ENCODE results near the gene COQ5. TPM values are rescaled to one million over a fixed set of nuclear protein-coding genes. Genes with fewer than 3 reads are reported as not detected.

The COQ5 gene
- total RNA-seq, 1 experiment from 2014 or later, result 41.2 TPM

DNA sequence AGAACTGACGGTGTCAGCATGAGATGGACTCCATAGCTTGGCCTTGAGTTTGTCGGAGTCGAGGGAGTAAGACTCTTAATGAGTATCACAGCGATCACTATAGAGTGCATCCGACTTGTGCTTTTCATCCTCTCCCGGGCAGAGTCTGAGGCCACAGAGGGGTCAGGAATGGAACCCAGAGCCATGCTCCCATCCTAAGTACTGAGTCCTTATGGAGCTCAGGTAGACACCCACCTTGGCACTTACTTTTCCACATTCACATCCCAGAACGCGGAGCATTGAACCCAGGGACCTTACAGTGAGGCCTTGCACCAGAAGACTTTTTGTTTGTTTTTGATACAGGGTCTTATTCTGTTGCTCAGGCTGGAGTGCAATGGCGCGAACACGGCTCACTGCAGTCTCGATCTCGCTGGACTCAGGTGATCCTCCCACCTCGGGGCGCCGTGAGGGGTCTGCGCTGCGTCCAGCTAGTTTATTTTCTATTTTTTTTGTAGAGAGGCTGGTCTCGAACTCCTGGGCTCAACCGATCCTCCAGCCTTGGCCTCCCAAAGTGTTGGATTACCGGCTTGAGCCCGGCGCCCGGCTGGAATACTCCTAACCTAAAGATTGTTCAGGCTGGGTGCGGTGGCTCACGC lies 58.7 kb downstream of the COQ5 start:
- TF ChIP-seq EZH2phosphoT487 (IDR thresholded peaks at IDR 0.05; ENCODE audit: borderline replicate concordance, low read length) (no peak), EZH2 (IDR thresholded peaks at IDR 0.05; ENCODE audit: low read length, unreplicated experiment) (no peak)
- TF ChIP-seq, protein P1, sequence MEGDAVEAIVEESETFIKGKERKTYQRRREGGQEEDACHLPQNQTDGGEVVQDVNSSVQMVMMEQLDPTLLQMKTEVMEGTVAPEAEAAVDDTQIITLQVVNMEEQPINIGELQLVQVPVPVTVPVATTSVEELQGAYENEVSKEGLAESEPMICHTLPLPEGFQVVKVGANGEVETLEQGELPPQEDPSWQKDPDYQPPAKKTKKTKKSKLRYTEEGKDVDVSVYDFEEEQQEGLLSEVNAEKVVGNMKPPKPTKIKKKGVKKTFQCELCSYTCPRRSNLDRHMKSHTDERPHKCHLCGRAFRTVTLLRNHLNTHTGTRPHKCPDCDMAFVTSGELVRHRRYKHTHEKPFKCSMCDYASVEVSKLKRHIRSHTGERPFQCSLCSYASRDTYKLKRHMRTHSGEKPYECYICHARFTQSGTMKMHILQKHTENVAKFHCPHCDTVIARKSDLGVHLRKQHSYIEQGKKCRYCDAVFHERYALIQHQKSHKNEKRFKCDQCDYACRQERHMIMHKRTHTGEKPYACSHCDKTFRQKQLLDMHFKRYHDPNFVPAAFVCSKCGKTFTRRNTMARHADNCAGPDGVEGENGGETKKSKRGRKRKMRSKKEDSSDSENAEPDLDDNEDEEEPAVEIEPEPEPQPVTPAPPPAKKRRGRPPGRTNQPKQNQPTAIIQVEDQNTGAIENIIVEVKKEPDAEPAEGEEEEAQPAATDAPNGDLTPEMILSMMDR (conservative IDR thresholded peaks at IDR 0.05; ENCODE audit: low read depth, low read length), result no peak
- Histone ChIP-seq H3K9me2 (replicated peaks; ENCODE audit: low read length) (no peaks in the 10 kb centered on the region), H3K36me3 (ENCODE audit: low read depth, low read length) (peaks cover 12% of the 10 kb centered on the region), H3F3A (ENCODE audit: low read length, unreplicated experiment) (peaks cover 5% of the 10 kb centered on the region), H3K4me1 (ENCODE audit: insufficient read depth, low read length) (peaks cover 40% of the 10 kb centered on the region), H2AFZ (ENCODE audit: low read length) (peak overlapping the region; percentile 86), H3K4me2 (ENCODE audit: low read length) (peak overlapping the region; percentile 95), H4K20me1 (ENCODE audit: low read length) (peaks cover 32% of the 10 kb centered on the region), H3K9me3 (ENCODE audit: low read length) (no peaks in the 10 kb centered on the region), H3K27me3 (ENCODE audit: low read length) (no peaks in the 10 kb centered on the region), H3K27ac (ENCODE audit: low read length) (peak overlapping the region; percentile 7; the same call in 1 of the 2 replicates), H3K4me3 (ENCODE audit: low read length) (peak overlapping the region; percentile 95), H3K9ac (ENCODE audit: low read length) (peak overlapping the region; percentile 87), H3K79me2 (ENCODE audit: low read length) (peaks cover 78% of the 10 kb centered on the region)
- CTCF ChIA-PET, result interaction anchor here (0.6 kb wide), 1 partner anchor 18 kb away, joined by 4 read pairs; no protein-coding TSS in a partner anchor
- ATAC-seq (peak; percentile 11), DNase-seq (peak; percentile 14)
- intact Hi-C loops (cut with micrococcal nuclease), result no loop called here
- POLR2A ChIA-PET (ENCODE audit: unreplicated experiment), result no interaction called here
- BruUV-seq (replicated peaks), result TSS peak; percentile 50

DNA sequence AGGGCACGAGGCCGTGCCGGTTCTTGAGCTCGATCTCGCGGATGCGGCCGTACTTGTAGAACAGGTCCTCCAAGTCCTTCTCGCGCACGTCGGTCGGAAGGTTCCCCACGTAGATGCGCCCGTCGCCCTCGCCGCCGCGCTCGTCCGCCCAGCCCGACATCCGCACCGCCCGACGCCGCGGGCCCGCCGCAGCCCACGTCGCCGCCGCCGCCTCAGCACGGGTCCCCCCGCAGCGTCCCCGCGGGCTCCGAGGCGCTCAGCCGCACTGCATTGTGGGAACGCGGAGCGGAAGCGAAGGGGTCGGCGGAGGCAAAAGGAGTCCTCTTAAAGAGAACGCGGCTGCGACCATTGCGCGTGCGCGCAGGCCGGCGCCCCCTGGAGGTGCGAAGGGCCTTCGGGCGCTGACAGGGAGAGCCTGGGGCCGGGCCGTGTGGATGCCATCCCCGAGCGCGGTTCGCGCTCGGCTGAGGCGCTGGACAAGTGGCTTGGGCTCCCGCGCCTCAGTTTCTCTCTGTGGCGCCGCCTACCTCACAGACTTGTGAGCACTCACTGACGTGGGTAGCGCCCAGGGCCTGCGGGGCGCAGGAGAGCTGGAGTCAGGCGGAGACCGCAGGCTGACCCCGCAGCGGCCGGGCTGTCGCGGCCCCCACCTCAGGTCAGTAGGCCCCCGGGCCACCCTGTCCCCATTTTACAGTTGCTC lies 59.4 kb downstream of the COQ5 start, which contains the start of gene SRSF9:
TSS of gene SRSF9 (minus strand) at position 299 of the 700 bp plus-strand sequence. CDS start at position 160, 139 bp downstream.
- Histone ChIP-seq H2AFZ (ENCODE audit: low read length) (peak within 1 kb of the TSS; percentile 86), H3K4me3 (ENCODE audit: low read length) (peak within 1 kb of the TSS; percentile 95), H3K27ac (ENCODE audit: low read length) (peak within 1 kb of the TSS; percentile 66), H3F3A (ENCODE audit: low read length, unreplicated experiment) (peaks cover 5% of the 10 kb centered on the region), H3K79me2 (ENCODE audit: low read length) (peaks cover 82% of the 10 kb centered on the region), H3K9me3 (ENCODE audit: low read length) (no peaks in the 10 kb centered on the region), H3K36me3 (ENCODE audit: low read depth, low read length) (peaks cover 18% of the 10 kb centered on the region), H3K4me2 (ENCODE audit: low read length) (peak within 1 kb of the TSS; percentile 95), H3K4me1 (ENCODE audit: insufficient read depth, low read length) (peaks cover 34% of the 10 kb centered on the region), H3K27me3 (ENCODE audit: low read length) (no peaks in the 10 kb centered on the region), H3K9me2 (replicated peaks; ENCODE audit: low read length) (no peaks in the 10 kb centered on the region), H3K9ac (ENCODE audit: low read length) (peak within 1 kb of the TSS; percentile 87), H4K20me1 (ENCODE audit: low read length) (peaks cover 36% of the 10 kb centered on the region)
- ChIA-PET POLR2A (ENCODE audit: unreplicated experiment) (interaction anchor here (0.6 kb wide), 1 partner anchor 28 kb away, joined by 3 read pairs; no protein-coding TSS in a partner anchor), CTCF (interaction anchor here (0.6 kb wide), 1 partner anchor 19 kb away, joined by 4 read pairs; no protein-coding TSS in a partner anchor)
- no TSS peak for BruUV-seq (replicated peaks)
- ATAC-seq, result peak; percentile 78
- intact Hi-C loops (cut with micrococcal nuclease), result loop anchor here (2.0 kb wide), 2 partner anchors 31 to 59 kb away; partner anchors contain the start of genes COQ5 and COX6A1
- TF ChIP-seq EZH2phosphoT487 (IDR thresholded peaks at IDR 0.05; ENCODE audit: borderline replicate concordance, low read length), result no peak
- TF ChIP-seq, protein P1 (conservative IDR thresholded peaks at IDR 0.05; ENCODE audit: low read depth, low read length), result peak; percentile 92
- DNase-seq, result peak; percentile 98

All from PC-3 (cell line).